Measurements from ENCODE around the gene DNAJC11.

DNA sequence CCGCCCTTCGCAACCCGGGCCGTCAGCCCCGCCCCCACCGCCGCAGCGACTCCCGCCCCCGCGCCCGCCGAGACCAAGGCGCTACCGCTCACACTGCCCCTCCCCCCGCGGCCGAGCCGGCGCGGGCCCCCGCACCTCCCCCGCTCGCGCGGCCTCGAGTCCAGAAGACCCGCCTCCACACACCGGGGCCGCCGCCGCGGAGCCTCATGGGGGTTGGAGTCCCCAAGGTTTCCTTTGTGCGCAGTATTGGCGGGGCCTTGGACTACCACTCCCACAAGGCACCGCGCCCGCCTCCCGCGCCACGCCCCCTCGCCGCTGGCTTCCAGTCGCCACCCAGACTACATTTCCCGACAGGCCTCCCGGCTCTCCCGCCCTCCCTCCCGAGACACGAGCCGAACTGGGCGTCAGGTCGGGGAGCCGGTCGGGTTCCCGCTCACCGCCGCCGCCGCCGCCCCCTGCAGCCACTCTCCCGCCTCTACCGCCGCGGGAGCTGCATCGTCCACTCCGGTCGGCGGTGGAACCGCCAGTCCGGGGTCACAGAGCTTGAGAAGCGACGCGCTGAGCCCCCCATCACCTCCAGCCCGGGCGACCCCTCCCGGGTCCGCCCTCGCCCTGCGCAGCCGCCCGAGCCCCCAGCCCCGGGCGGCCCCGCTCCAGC, 88.1 kb downstream of the DNAJC11 start, which contains the start of gene PHF13:
- TF ChIP-seq, protein P1, sequence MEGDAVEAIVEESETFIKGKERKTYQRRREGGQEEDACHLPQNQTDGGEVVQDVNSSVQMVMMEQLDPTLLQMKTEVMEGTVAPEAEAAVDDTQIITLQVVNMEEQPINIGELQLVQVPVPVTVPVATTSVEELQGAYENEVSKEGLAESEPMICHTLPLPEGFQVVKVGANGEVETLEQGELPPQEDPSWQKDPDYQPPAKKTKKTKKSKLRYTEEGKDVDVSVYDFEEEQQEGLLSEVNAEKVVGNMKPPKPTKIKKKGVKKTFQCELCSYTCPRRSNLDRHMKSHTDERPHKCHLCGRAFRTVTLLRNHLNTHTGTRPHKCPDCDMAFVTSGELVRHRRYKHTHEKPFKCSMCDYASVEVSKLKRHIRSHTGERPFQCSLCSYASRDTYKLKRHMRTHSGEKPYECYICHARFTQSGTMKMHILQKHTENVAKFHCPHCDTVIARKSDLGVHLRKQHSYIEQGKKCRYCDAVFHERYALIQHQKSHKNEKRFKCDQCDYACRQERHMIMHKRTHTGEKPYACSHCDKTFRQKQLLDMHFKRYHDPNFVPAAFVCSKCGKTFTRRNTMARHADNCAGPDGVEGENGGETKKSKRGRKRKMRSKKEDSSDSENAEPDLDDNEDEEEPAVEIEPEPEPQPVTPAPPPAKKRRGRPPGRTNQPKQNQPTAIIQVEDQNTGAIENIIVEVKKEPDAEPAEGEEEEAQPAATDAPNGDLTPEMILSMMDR (IDR thresholded peaks at IDR 0.05; ENCODE audit: insufficient read depth, low read length) = no peak
- no peak; the same call in 1 of the 2 replicates for TF ChIP-seq GABPA (IDR thresholded peaks at IDR 0.05; ENCODE audit: low read depth)
- no peak for TF ChIP-seq POLR2AphosphoS5 (IDR thresholded peaks at IDR 0.05; ENCODE audit: low read depth)

Measured in HL-60 (cell line).